KMS-11 (cell line): Measurements from ENCODE around the gene INPP4A.

Source experiments
- H2AFZ ChIP-seq: fragments of 200-600 bp; sonication (generic); 2 replicates; pipeline ENCODE4 v1.6.1; 2016; ENCODE audit warnings: antibody characterized with exemption, mixed run types, low read depth
- H3K27ac ChIP-seq: fragments of 200-600 bp; sonication (generic); 2 replicates; pipeline ENCODE4 v1.6.1; 2016; ENCODE audit warnings: mild to moderate bottlenecking, mixed run types
- H3K27me3 ChIP-seq: fragments of 200-600 bp; sonication (generic); 2 replicates; pipeline ENCODE4 v1.6.1; 2017; ENCODE audit warnings: mild to moderate bottlenecking, low read depth, mixed run types, moderate library complexity; ENCODE audit not compliant: insufficient read depth
- H3K36me3 ChIP-seq: fragments of 200-600 bp; sonication (generic); 2 replicates; pipeline ENCODE4 v1.6.1; 2017; ENCODE audit warnings: mild to moderate bottlenecking, mixed run types; ENCODE audit not compliant: insufficient read depth
- H3K4me1 ChIP-seq: fragments of 200-600 bp; sonication (generic); 2 replicates; pipeline ENCODE4 v1.6.1; 2016; ENCODE audit warnings: mild to moderate bottlenecking, low read depth, mixed run types; ENCODE audit not compliant: poor library complexity, severe bottlenecking
- H3K4me2 ChIP-seq: fragments of 200-600 bp; sonication (generic); 2 replicates; pipeline ENCODE4 v1.7.0; 2016; ENCODE audit warnings: mild to moderate bottlenecking, mixed run types
- H3K4me3 ChIP-seq: fragments of 200-600 bp; sonication (generic); IDR thresholded peaks from 2 replicates; pipeline ENCODE4 v1.6.1; 2017; ENCODE audit warnings: low read depth, low read length, mixed read lengths; ENCODE audit not compliant: insufficient read depth
- H3K79me2 ChIP-seq: fragments of 200-600 bp; sonication (generic); 2 replicates; pipeline ENCODE4 v1.6.1; 2016; ENCODE audit warnings: low read depth, mixed run types; ENCODE audit not compliant: insufficient read depth
- H3K9ac ChIP-seq: fragments of 200-600 bp; sonication (generic); 2 replicates; pipeline ENCODE4 v1.6.1; 2016; ENCODE audit warnings: mild to moderate bottlenecking, mixed run types
- H4K20me1 ChIP-seq: fragments of 200-600 bp; sonication (generic); 2 replicates; pipeline ENCODE4 v1.6.1; 2016; ENCODE audit warnings: mild to moderate bottlenecking, mixed run types; ENCODE audit not compliant: insufficient read depth
- TF ChIP-seq, protein P1 (sequence below): fragments of 200-600 bp; sonication (generic); conservative IDR thresholded peaks from 2 replicates; pipeline ENCODE4 v1.6.1; 2017; ENCODE audit warnings: low read depth, mild to moderate bottlenecking, antibody characterized with exemption, low read length, moderate library complexity, mixed read lengths

INPP4A gene

DNA sequence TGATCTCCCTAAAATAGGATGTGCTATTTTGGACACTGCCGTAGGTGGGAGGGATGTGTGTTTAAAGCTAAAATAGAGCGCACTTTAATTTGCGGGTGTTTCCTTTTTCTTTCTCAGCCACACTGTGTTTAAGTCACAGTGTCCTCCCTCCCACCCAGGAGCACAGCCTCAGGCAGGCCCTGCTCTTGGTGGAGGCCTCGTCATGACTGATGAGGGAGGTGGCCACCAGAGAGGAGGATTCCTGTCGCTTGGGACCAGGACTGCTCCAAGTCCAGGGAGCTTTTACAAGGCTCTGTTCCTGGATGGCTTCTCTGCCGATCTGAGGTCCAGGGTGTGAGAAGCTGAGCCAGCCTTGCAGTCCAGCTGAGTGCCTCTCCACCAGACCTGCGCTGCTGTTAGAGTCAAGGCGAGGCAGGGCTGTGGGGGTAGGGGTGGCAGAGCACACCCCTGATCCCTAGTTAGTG lies 33.5 kb downstream of the INPP4A start:
- no peak overlapping the region for H2AFZ ChIP-seq
- no peak overlapping the region for H3K4me3 ChIP-seq
- H3K27ac ChIP-seq = peak overlapping the region; percentile 99; the same call in 1 of the 2 replicates
- H3K79me2 ChIP-seq = peaks cover 96% of the 10 kb centered on the region
- H4K20me1 ChIP-seq = no peaks in the 10 kb centered on the region
- peak overlapping the region; percentile 97 for H3K4me2 ChIP-seq
- H3K4me1 ChIP-seq = peaks cover 100% of the 10 kb centered on the region
- H3K9ac ChIP-seq = no peak overlapping the region; the same call in 1 of the 2 replicates
- TF ChIP-seq, protein P1, sequence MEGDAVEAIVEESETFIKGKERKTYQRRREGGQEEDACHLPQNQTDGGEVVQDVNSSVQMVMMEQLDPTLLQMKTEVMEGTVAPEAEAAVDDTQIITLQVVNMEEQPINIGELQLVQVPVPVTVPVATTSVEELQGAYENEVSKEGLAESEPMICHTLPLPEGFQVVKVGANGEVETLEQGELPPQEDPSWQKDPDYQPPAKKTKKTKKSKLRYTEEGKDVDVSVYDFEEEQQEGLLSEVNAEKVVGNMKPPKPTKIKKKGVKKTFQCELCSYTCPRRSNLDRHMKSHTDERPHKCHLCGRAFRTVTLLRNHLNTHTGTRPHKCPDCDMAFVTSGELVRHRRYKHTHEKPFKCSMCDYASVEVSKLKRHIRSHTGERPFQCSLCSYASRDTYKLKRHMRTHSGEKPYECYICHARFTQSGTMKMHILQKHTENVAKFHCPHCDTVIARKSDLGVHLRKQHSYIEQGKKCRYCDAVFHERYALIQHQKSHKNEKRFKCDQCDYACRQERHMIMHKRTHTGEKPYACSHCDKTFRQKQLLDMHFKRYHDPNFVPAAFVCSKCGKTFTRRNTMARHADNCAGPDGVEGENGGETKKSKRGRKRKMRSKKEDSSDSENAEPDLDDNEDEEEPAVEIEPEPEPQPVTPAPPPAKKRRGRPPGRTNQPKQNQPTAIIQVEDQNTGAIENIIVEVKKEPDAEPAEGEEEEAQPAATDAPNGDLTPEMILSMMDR = no peak
- no peaks in the 10 kb centered on the region for H3K36me3 ChIP-seq
- no peaks in the 10 kb centered on the region for H3K27me3 ChIP-seq

DNA sequence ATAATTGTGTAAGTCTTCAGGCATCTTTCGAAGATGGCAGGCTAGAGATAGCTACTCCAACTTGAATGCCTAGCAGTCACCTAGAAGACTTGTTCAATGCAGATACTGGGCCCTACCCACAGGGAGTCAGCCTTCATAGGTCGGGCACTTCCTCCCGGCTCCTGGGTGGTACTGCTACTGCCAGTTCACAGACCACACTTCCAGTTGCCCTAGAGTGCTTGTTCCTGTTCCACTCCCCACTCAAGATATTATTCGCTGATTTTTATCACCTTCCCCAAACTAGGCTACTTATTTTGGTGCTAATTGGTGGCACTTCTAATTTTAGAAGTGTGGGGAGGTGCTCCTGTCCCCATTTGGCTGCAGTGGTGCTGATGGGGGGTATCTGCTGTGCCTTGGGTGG lies 34.2 kb downstream of the INPP4A start:
- no peaks in the 10 kb centered on the region for H3K27me3 ChIP-seq
- peaks cover 96% of the 10 kb centered on the region for H3K79me2 ChIP-seq
- H4K20me1 ChIP-seq = no peaks in the 10 kb centered on the region
- H3K4me3 ChIP-seq = no peak overlapping the region
- TF ChIP-seq, protein P1 = no peak
- no peak overlapping the region for H2AFZ ChIP-seq
- no peaks in the 10 kb centered on the region for H3K36me3 ChIP-seq
- H3K4me1 ChIP-seq = peaks cover 100% of the 10 kb centered on the region
- H3K9ac ChIP-seq = peak overlapping the region; percentile 48; the same call in 1 of the 2 replicates
- H3K4me2 ChIP-seq = peak overlapping the region; percentile 97
- peak overlapping the region; percentile 99 for H3K27ac ChIP-seq

DNA sequence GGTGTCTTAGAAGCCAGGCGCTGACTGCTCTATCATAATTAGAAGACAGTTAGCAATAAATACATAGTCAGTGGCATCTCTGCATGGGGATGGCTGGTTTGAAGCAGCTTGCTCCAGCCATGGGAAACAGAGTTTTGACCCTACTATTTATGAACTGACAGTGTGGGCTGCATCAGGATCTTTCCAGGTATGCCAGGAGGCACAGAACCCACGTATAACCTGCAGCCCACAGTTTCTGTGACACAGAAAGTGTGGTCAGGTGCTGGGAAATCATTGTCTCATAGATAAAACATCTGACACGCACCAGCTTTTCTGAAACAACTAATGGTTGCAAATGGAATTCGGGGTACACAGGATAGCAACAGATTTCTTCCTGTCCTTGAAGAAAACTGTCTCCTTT lies 34.7 kb downstream of the INPP4A start:
- Histone ChIP-seq H2AFZ (no peak overlapping the region), H3K4me2 (peak overlapping the region; percentile 97), H3K27me3 (no peaks in the 10 kb centered on the region), H3K4me3 (peak overlapping the region; percentile 4), H3K36me3 (no peaks in the 10 kb centered on the region), H3K79me2 (peaks cover 96% of the 10 kb centered on the region), H3K27ac (peak overlapping the region; percentile 99), H4K20me1 (no peaks in the 10 kb centered on the region), H3K9ac (peak overlapping the region; percentile 48; the same call in 1 of the 2 replicates), H3K4me1 (peaks cover 100% of the 10 kb centered on the region)
- TF ChIP-seq, protein P1 = no peak

DNA sequence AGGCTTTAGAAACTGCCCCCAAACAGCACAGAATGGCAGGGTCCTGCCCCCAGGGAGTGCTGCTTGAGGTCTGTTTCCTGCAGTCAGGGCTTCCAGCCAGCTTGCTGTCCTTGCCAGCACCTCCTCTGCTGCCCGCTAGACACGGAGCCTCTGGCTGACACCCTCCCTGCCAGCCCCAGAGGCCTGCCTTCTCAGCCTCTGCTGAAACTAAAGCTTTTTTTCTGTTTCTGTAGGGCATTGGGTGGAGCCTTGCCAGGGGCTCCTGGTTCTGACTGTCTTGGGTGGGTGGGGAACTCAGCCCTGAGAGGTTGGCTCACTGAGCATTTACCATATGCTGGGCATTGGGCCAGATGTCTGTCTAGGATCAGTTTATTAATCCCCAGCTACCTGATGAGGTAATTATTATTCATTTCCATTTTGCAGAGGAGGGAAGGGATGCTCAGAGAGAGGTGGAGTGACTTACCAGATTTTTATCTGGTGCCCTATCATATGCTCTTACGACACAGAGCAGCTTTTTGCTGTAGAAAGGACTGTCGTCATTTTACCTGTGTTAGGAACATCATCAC lies 35.4 kb downstream of the INPP4A start:
- TF ChIP-seq, protein P1 = no peak
- H3K4me1 ChIP-seq = peaks cover 100% of the 10 kb centered on the region
- peak overlapping the region; percentile 4 for H3K4me3 ChIP-seq
- peak overlapping the region; percentile 48; the same call in 1 of the 2 replicates for H3K9ac ChIP-seq
- no peak overlapping the region for H2AFZ ChIP-seq
- no peaks in the 10 kb centered on the region for H3K27me3 ChIP-seq
- peak overlapping the region; percentile 99 for H3K27ac ChIP-seq
- peak overlapping the region; percentile 97 for H3K4me2 ChIP-seq
- H3K36me3 ChIP-seq = no peaks in the 10 kb centered on the region
- no peaks in the 10 kb centered on the region for H4K20me1 ChIP-seq
- H3K79me2 ChIP-seq = peaks cover 95% of the 10 kb centered on the region
